GM19372 (cell line): ENCODE measurements around the gene TAF11L3.
"Not testable (repeated sequence)": the region's sequence is repeated elsewhere in the genome, so short reads cannot be mapped to it uniquely, and the experiment has no call there.

ENCODE experiments used
- ATAC-seq: cut with Tn5 transposase; IDR thresholded peaks from one replicate; pipeline ENCODE4 v1.9.1; 2021; ENCODE audit warnings: mild to moderate bottlenecking, low read depth, moderate library complexity; ENCODE audit not compliant: unreplicated experiment

TAF11L3 gene

GRCh38 chr5:17518067-17518466 lies at the start of gene TAF11L3:
Gene TAF11L3 (plus strand): TSS chr5:17518367.
- ATAC-seq: not testable (repeated sequence)

DNA sequence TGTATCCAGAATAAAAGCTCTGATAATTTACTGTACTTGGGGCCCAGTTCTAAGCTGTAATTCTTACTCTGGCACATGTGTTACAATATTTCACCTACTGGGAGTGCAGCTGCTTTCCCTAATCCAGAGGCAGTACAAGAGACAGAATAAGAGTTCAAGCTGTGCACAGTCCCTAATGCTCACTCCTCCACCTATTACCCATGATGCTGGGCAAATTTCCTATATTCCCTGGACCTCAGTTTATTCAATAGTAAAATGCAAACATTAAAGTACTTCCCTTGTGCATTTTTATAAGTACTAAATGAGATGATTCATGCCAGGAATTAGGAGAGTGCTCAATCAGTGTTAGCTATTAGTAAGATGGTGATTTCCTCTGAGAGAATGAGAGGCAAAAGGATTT lies 48.1 kb upstream of the TAF11L3 start:
- no peak for ATAC-seq

DNA sequence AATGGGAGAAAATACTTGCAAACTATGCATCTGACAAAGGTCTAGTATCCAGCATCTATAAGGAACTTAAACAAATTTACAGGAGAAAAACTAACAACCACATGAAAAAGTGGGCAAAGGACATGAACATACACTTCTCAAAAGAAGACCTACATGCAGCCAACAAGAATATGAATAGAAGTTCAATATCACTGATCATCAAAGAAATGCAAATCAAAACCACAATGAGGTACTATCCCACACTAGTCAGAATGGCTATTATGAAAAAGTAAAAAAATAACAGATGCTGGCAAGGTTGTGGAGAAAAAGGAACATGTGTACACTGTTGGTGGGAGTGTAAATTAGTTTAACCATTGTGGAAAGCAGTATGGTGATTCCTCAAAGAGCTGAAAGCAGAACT lies 43.1 kb upstream of the TAF11L3 start:
- not testable (repeated sequence) for ATAC-seq

- no peak for ATAC-seq
These were observed 41.1 kb upstream of the TAF11L3 start for GRCh38 chr5:17477043-17477442.

DNA sequence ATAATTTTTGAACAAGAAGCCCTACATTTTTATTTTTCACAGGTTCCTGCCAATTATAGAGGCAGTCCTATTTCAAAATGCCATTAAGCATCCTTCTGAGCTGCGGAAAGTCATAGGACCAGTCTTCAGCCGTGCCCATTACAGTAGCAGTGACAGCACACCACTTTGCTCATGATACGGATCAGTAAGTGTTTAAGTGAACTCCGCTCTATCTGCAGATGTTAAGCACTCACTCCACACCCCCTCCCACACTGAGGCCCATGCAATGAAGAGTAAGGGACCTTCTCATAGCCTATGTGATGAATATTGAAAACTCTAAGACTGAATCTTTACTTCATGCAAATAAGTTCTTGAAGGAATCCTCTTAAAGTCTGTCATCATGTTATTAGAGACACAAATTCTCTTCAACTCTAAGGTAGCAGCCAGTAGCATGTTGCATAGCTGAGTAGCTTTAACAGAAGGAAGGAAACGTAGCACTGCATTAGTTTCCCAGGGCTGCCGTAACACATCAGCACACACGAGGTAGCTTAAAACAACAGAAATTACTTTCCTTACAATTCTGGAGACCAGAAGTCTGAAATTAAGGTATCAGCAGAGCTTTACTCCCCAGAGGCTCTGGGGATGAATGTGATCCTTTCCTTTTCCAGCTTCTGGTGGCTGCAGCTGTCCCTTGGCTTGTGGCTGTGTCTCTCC lies 40.4 kb upstream of the TAF11L3 start:
- ATAC-seq: no peak

GRCh38 chr5:17481378-17481777 lies 36.8 kb upstream of the TAF11L3 start:
- no peak for ATAC-seq

DNA sequence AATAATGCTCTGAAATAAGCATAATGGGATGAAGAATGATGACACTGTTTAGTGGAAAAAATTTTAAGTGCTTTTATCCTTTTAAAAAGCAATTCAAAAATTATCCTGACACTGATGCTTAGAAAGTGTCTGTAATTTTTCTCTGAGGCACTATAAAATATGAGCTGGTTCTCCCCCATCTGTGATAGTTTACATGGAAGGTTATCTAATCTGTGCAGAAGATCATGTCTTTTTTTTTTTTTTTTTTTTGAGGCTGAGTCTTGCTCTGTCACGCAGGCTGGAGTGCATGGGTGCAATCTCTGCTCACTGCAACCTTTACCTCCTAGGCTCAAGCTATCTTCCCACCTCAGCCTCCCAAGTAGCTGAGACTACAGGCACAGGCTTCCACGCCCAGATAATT lies 35.4 kb upstream of the TAF11L3 start:
- ATAC-seq: no peak

- ATAC-seq: not testable (repeated sequence)
These were observed 31.5 kb upstream of the TAF11L3 start for GRCh38 chr5:17486464-17487173.

GRCh38 chr5:17487174-17487512 lies 31.0 kb upstream of the TAF11L3 start:
- ATAC-seq: no peak

- not testable (repeated sequence) for ATAC-seq
These were observed 26.9 kb upstream of the TAF11L3 start for GRCh38 chr5:17491257-17491656.

DNA sequence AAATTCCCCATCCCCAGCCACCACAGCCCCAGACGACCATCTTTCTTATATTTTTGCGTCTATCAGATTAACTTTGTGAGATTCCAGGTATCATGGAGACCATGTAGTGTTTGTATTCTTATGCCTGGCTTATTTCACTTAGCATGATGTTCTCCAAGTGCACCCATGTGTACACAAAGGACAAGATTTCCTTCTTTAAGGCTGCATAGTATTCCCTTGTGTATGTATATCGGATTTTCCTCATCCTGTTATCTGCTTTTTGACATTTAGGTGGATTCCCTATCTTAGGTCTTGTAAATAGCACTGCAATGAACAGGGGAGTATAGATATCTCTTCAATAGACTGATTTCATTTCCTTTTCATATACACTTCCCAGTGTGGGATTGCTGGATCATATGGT lies 25.4 kb upstream of the TAF11L3 start:
- ATAC-seq: no peak

GRCh38 chr5:17497446-17497845 lies 20.7 kb upstream of the TAF11L3 start:
- no peak for ATAC-seq

- ATAC-seq: not testable (repeated sequence)
These were observed 20.2 kb upstream of the TAF11L3 start, which contains the start of gene TAF11L2 for GRCh38 chr5:17497931-17498330. Gene TAF11L2 (plus strand): TSS chr5:17498231.

- ATAC-seq: no peak
These were observed 6.3 kb upstream of the TAF11L3 start for GRCh38 chr5:17511775-17512325.

DNA sequence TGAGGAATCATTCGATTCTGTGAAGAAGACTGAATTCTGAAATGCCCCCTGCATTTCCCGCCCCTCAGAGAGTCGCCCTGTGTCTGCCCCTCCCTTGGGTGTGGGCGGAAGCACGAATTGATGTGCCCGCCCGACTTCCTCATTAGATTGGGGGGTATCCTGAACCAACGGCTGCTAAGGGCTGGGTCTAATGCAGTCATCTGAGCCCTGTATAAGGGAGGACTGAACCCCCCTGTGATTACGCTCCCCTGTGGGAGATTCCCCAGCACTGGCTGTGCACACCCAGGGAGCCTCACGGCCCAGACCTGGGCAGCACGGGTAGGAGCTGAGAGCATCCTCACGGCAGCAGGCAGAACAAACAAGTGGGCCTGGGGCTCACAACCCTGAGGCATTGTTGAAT lies 641 bp upstream of the TAF11L3 start:
- ATAC-seq: not testable (repeated sequence)

DNA sequence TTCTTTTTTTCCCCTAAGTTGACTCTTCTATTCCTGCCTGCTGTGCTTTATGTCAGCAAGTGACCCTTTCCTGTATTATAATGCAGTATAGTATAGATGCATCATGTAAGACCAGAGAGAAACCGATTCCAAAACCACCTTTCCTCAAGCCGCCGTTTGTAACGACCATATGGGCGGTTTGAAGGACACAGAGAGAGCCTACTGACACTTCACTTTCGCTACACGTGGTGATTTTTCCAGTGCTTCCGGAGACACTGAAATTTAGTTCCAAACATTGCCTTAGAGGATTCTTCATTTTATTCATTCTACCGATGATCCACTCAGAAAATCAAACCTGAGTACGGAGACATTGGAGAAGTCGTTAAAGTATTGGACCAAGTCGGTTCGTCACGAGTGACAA lies 1.3 kb downstream of the TAF11L3 start:
- not testable (repeated sequence) for ATAC-seq

- not testable (repeated sequence) for ATAC-seq
These were observed 3.3 kb downstream of the TAF11L3 start, which contains the start of gene TAF11L4 for GRCh38 chr5:17521501-17521900. Gene TAF11L4 (plus strand): TSS chr5:17521801.

- not testable (repeated sequence) for ATAC-seq
These were observed 6.8 kb downstream of the TAF11L3 start, which contains the start of gene TAF11L5 for GRCh38 chr5:17524935-17525334. Gene TAF11L5 (plus strand): TSS chr5:17525235.

- not testable (repeated sequence) for ATAC-seq
These were observed 8.3 kb downstream of the TAF11L3 start for GRCh38 chr5:17526504-17526903.

DNA sequence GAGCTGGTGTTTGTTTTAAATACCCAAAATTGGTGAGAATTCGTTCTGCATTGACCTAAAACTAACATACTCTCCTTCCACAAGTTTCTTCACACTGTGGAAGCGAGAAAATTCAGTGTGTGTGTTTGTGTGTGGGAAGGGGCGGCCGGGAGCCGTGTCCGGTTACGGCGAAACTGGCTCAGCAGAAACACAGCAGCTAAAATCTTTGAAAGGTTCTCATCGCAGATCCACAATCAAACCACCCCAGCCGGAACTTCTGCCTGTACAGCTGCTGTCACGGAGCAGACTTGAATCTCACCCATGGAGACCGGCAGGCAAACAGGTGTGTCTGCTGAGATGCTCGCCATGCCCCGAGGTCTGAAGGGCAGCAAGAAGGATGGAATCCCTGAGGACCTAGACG lies 10.2 kb downstream of the TAF11L3 start, which contains the start of gene TAF11L6:
TAF11L6 (plus strand) TSS at position 301 of the 400 bp plus-strand sequence.
- ATAC-seq: not testable (repeated sequence)
